Liver (tissue), 10 donors: ENCODE data around the gene IQSEC1. TPM values are rescaled to one million over a fixed set of nuclear protein-coding genes. Genes with fewer than 3 reads are reported as not detected.
"Not testable (repeated sequence)": the region's sequence is repeated elsewhere in the genome, so short reads cannot be mapped to it uniquely, and the experiment has no call there.

Experiments used
- DNase-seq: peaks from one replicate; pipeline ENCODE4 v3.0.0-alpha.2; 2017; ENCODE audit warnings: low spot score
- H3K27ac ChIP-seq, 2 donors: one replicate each; pipeline ENCODE4 v1.7.0; 2013; ENCODE audit warnings: inconsistent platforms in 2 of 2, low read length in 2 of 2, control low read depth in 1 of 2, low read depth in 1 of 2, mild to moderate bottlenecking in 1 of 2
- H3K27me3 ChIP-seq, 4 donors: one replicate each; pipeline versions ENCODE4 v1.6.1 to v1.7.0; 2013; ENCODE audit warnings: low read length in 3 of 4, inconsistent platforms in 1 of 4, mild to moderate bottlenecking in 1 of 4, moderate library complexity in 1 of 4; ENCODE audit not compliant: control insufficient read depth in 4 of 4, insufficient read depth in 4 of 4
- H3K36me3 ChIP-seq, 4 donors: one replicate each; pipeline versions ENCODE4 v1.6.1 to v1.7.0; 2013; ENCODE audit warnings: low read length in 3 of 4, mild to moderate bottlenecking in 3 of 4, low read depth in 1 of 4, moderate library complexity in 1 of 4; ENCODE audit not compliant: control insufficient read depth in 4 of 4, insufficient read depth in 3 of 4
- H3K4me1 ChIP-seq, 4 donors: one replicate each; pipeline versions ENCODE4 v1.6.1 to v1.7.0; 2013; ENCODE audit warnings: low read length in 3 of 4, mild to moderate bottlenecking in 3 of 4, moderate library complexity in 1 of 4; ENCODE audit not compliant: control insufficient read depth in 4 of 4, insufficient read depth in 4 of 4
- H3K4me3 ChIP-seq, 3 donors: one replicate each; pipeline versions ENCODE4 v1.6.1 to v1.7.0; 2013; ENCODE audit warnings: low read length in 3 of 3, control low read depth in 1 of 3, low read depth in 1 of 3, mild to moderate bottlenecking in 1 of 3
- H3K9ac ChIP-seq, 2 donors: one replicate each; pipeline ENCODE4 v1.7.0; 2013; ENCODE audit warnings: low read length in 2 of 2, mild to moderate bottlenecking in 2 of 2, moderate library complexity in 2 of 2, control low read depth in 1 of 2, low read depth in 1 of 2
- H3K9me3 ChIP-seq, 4 donors: one replicate each; pipeline versions ENCODE4 v1.6.1 to v1.7.0; 2013; ENCODE audit warnings: low read length in 3 of 4; ENCODE audit not compliant: control insufficient read depth in 4 of 4
- ATF3 ChIP-seq: IDR thresholded peaks from 2 replicates; pipeline ENCODE4 v1.6.1; 2016; ENCODE audit warnings: antibody characterized with exemption
- CTCF ChIP-seq: fragments of 150-350 bp; IDR thresholded peaks from 2 replicates; pipeline ENCODE4 v1.5.1; 2017; ENCODE audit warnings: improper control_type of control experiment, low read depth, low read length; ENCODE audit not compliant: missing input control
- FOXA2 ChIP-seq: IDR thresholded peaks from 2 replicates; pipeline ENCODE4 v1.6.1; 2016; ENCODE audit warnings: antibody characterized with exemption
- HNF4A ChIP-seq, 2 donors: conservative IDR thresholded peaks; 2 replicates each; pipeline ENCODE4 v1.6.1; 2016; ENCODE audit warnings: antibody characterized with exemption in 2 of 2, mild to moderate bottlenecking in 2 of 2
- MAX ChIP-seq: IDR thresholded peaks from 2 replicates; pipeline ENCODE4 v1.6.1; 2016; ENCODE audit warnings: antibody characterized with exemption
- SP1 ChIP-seq: IDR thresholded peaks from 2 replicates; pipeline ENCODE4 v1.6.1; 2018; ENCODE audit warnings: antibody characterized with exemption, mild to moderate bottlenecking
- TAF1 ChIP-seq: conservative IDR thresholded peaks from 2 replicates; pipeline ENCODE4 v1.6.1; 2016; ENCODE audit warnings: antibody characterized with exemption, mild to moderate bottlenecking
- WGBS: extraction: QIAGEN DNeasy Blood & Tissue Kit; methylation state at CpG from one replicate; pipeline ENCODE4 v1.1.7; 2013; 5-methylcytosine and 5-hydroxymethylcytosine counted together
- polyA plus RNA-seq, 2 donors: library from polyadenylated mRNA; stranded (reverse) in 1 of 2; unstranded in 1 of 2; fragments of 200-250 nt in 1 of 2; fragments of >200 nt in 1 of 2; fragmentation: Nextera tagmentation in 1 of 2; extraction: Ambion mirVana in 1 of 2; gene quantifications; one replicate each; pipeline versions ENCODE4 v1.2.1 to v1.2.3, GENCODE V29; 2013 to 2015
- small RNA-seq: library from RNA; depleted of rRNA; stranded (forward); fragments of <200 nt; gene quantifications from one replicate; pipeline ENCODE3, GENCODE V24; 2014
- total RNA-seq, 2 donors: library from RNA; depleted of rRNA; stranded (reverse); fragments of >200 nt; gene quantifications; one replicate each; pipeline ENCODE4 v1.2.3, GENCODE V29; 2014
- donor health status: healthy.
- donor health status: healthy.
- donor health status: healthy.
- donor health status: healthy.
- donor health status: healthy.

IQSEC1 gene
- total and polyA plus RNA-seq, 4 donors = 12.7 to 56.0 (median 36.2) TPM

GRCh38 chr3:12854565-12854964 lies 218.7 kb downstream of the IQSEC1 start:
- H3K27ac ChIP-seq = no peak overlapping the region
- H3K36me3 ChIP-seq = no peaks in the 10 kb centered on the region
- no peak overlapping the region for H3K4me3 ChIP-seq
- DNase-seq = no peak
- H3K27me3 ChIP-seq = no peaks in the 10 kb centered on the region
- TF ChIP-seq SP1 (no peak), MAX (no peak)
- 93% methylated on average over 4 of the region's 4 CpGs for WGBS
- H3K4me1 ChIP-seq = no peaks in the 10 kb centered on the region
- H3K9me3 ChIP-seq = no peaks in the 10 kb centered on the region
- H3K9ac ChIP-seq = no peak overlapping the region

GRCh38 chr3:12853847-12854246 lies 219.4 kb downstream of the IQSEC1 start:
- 81% methylated on average over 2 of the region's 2 CpGs for WGBS
- H3K36me3 ChIP-seq, H3K4me3 ChIP-seq, H3K27ac ChIP-seq, H3K9me3 ChIP-seq, H3K9ac ChIP-seq, DNase-seq, H3K4me1 ChIP-seq, H3K27me3 ChIP-seq: not testable (repeated sequence)

- Histone ChIP-seq H3K9me3 (no peaks in the 10 kb centered on the region), H3K4me1 (no peaks in the 10 kb centered on the region), H3K36me3 (no peaks in the 10 kb centered on the region), H3K27me3 (no peaks in the 10 kb centered on the region), H3K9ac (no peak overlapping the region), H3K27ac (no peak overlapping the region), H3K4me3 (no peak overlapping the region)
- DNase-seq = no peak
- no peak for TF ChIP-seq TAF1
- no peak for TF ChIP-seq HNF4A (conservative IDR thresholded peaks at IDR 0.05)
- TF ChIP-seq ATF3 = no peak
- TF ChIP-seq CTCF = no peak
- no peak for TF ChIP-seq FOXA2
- WGBS = 87% methylated on average over 3 of the region's 3 CpGs
Observed at GRCh38 chr3:12852201-12852600, 221.0 kb downstream of the IQSEC1 start.

Small RNA genes lying within 50 kb of the gene (small RNA-seq; reads per million reads assigned to genes)
- gene AC034198.1 (not detected), gene AC069271.1 (not detected)

Other genes with a start within 250 kb of the IQSEC1 start
- 1,000 to 10,000 TPM in 1 of 2 donors, 100 to 1,000 TPM in 1; 218 to 1,124 TPM for gene RPL32, start 231.9 kb downstream of the IQSEC1 start, total RNA-seq
- 100 to 1,000 TPM; 384 to 769 TPM for gene RPL32, start 231.9 kb downstream of the IQSEC1 start, polyA plus RNA-seq